Iris pigment epithelial cell (primary cell): Measurements from ENCODE around the gene SLC4A7.
"Not testable (repeated sequence)": the region's sequence is repeated elsewhere in the genome, so short reads cannot be mapped to it uniquely, and the experiment has no call there.

Source experiments
- DNase-seq: peaks from one replicate; pipeline ENCODE4 v3.0.0-alpha.2; 2011; ENCODE audit warnings: low read depth

The SLC4A7 gene

DNA sequence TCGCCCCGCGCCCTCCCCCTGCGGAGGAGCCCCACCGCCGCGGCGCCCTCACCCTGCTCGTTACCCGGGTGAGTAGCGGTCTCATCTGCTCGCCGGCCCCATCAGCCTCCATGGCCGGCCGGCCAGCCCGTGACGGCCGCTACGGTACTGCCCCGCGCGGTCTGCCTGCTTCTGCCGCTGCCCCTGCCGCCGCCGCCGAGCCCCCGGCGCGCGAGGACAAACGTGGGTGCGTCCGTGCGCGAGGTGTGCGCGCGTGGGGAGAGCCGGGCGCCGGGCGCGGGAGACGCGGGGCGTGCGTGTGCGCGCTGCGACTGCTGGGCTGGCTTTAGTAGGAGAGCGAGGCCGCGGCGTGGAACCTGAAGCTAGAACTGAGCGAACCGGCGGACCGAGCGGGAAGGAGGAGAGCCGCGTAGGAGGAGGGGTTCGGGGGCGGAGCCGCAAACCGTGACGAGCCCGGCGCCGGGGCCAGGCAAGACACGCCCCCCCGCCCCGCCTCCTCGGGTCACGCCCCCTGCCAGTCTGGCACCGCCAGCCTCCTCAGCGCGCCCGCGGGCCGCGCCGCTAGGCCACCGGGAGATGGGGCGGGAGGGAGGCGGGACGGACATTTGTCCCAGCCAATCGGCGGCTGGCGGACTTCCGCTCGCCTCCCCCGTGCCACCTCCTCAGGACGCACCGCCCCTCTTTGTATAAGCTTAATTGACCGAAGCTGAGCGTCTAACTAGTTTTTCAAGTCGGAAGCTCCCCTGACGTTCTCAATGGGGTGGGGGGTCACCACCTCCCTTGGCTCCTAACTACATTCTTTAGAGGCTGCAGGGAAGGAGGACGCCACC, at the start of gene SLC4A7:
SLC4A7 (minus strand) TSS at position 370 of the 830 bp plus-strand sequence; CDS start at position 112, 258 bp downstream.
- peak; percentile 96 for DNase-seq

DNA sequence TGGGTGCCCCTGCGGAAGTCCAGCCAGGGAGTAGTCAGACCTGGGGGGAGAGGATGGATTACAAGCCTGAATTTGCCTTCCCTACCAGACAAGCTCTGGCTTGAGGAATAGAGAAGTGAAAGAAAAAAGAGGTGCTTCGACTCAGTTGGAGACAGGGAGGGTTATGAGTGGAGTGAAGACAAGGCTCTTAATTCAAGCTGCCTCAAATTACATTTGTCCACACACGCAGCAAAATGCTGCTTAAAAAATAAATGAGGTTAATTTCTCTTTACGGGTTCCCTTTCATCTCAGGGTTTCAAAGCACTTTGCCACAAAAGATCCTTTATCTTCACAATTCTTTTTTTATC, 49.0 kb upstream of the SLC4A7 start:
- DNase-seq = peak; percentile 32

- no peak for DNase-seq
Observed at GRCh38 chr3:27532426-27533260, 48.5 kb upstream of the SLC4A7 start.

DNA sequence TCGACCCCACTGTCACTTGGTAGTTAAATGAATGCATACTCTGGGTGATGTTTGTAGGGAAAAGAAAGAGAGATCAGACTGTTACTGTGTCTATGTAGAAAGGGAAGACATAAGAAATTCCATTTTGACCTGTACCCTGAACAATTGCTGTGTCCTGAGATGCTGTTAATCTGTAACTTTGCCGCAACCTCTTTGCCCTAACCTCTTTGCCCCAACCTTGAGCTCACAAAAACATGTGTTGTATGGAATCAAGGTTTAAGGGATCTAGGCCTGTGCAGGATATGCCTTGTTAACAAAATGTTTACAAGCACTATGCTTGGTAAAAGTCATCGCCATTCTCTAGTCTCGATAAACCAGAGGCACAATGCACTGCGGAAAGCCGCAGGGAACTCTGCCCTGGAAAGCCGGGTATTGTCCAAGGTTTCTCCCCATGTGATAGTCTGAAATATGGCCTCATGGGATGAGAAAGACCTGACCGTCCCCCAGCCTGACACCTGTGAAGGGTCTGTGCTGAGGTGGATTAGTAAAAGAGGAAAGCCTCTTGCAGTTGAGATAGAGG, 47.1 kb upstream of the SLC4A7 start:
- DNase-seq = not testable (repeated sequence)

DNA sequence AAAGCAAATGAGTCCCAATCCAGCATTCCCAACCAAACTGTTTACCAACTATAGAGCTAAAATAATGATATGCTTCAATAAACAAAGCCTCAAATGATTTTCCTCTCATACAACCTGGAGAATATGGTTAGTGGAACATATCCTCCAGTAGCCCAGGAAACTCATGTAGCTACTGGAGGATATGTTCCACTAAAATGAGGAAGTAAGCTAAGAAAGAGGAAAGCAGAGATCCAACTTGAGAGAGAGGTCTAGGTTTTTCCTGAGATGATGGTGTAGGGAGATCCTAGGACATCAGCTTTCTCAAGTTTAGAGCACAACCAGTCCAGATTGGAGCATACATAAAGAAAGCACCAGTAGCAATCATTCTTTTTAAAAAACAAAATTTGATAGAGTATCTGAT, 44.6 kb upstream of the SLC4A7 start:
- DNase-seq = no peak

- no peak for DNase-seq
Observed at GRCh38 chr3:27526614-27527315, 42.6 kb upstream of the SLC4A7 start.

GRCh38 chr3:27521872-27522265, 37.7 kb upstream of the SLC4A7 start:
- no peak for DNase-seq

- DNase-seq = peak; percentile 98
Observed at GRCh38 chr3:27521179-27521871, 37.1 kb upstream of the SLC4A7 start.

GRCh38 chr3:27511724-27512422, 27.7 kb upstream of the SLC4A7 start:
- DNase-seq = no peak

GRCh38 chr3:27509376-27509775, 25.2 kb upstream of the SLC4A7 start:
- DNase-seq = no peak

DNA sequence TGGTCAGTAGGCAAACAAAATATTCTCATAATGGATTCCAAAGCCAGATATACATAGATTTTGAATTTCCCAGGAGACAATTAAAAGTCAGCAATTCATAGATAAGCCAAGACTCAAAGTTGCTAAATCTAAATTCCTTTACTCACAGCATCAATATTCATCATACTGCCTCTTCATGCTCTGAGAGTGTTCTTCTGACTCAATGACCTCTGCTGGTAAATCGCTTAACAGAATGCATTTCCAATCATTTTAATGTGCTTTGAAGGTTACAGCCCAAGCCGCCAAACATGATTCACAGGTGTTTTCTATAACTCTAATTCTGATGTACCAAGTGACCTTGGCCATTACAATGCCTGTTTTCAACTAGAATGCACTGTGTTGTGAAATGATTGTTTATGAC, 24.2 kb upstream of the SLC4A7 start:
- peak; percentile 39 for DNase-seq

GRCh38 chr3:27507515-27508266, 23.5 kb upstream of the SLC4A7 start:
- peak; percentile 49 for DNase-seq

GRCh38 chr3:27507111-27507510, 22.9 kb upstream of the SLC4A7 start:
- DNase-seq = peak; percentile 43

- no peak for DNase-seq
Observed at GRCh38 chr3:27504749-27505148, 20.6 kb upstream of the SLC4A7 start.

DNA sequence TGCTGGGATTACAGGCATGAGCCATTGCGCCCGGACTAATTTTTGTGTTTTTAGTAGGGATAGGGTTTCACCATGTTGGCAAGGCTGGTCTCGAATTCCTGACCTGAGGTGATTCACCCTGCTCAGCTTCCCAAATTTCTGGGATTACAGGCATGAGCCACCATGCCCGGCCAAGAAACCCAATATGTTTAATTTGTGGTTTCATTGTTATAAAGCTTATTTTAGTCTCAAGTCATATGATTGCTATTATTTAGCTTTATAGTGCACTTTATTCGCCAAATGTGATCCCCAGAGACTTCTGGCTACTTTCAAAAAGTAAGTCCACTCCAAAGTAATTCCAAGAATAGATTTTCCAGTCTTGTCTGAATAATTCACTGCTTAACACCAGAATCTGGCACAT, 19.3 kb upstream of the SLC4A7 start:
- no peak for DNase-seq

GRCh38 chr3:27501759-27502158, 17.6 kb upstream of the SLC4A7 start:
- no peak for DNase-seq

DNA sequence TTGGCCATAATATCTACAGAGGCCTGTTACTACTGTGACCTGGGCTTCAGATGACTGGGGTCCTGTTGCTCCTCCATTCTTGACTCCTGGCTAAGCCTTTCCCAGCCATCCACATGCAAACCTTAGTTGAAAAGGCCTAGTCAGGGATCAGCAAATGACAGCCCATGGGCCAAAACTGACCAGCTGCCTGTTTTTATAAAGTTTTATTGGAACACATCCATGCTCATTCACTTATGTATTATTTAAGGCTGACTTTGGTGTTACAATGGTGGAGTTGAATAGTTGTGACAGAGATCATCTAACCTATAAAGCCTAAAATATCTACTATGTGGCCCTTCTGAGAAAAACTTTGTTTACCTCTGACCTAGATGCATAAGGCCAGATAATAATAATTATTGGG, 16.8 kb upstream of the SLC4A7 start:
- no peak for DNase-seq

GRCh38 chr3:27500035-27500434, 15.9 kb upstream of the SLC4A7 start:
- peak; percentile 61 for DNase-seq

GRCh38 chr3:27494784-27495183, 10.6 kb upstream of the SLC4A7 start:
- DNase-seq = no peak

- DNase-seq = no peak
Observed at GRCh38 chr3:27488821-27489220, 4.6 kb upstream of the SLC4A7 start.
